HepG2 (cell line): ENCODE data around the gene GSAP. TPM values are rescaled to one million over a fixed set of nuclear protein-coding genes. Genes with fewer than 3 reads are reported as not detected.

Source experiments
- AHR ChIP-seq: IDR thresholded peaks from 2 replicates; pipeline ENCODE4 v1.6.1; 2018; ENCODE audit warnings: missing genetic modification reagents, missing compliant biosample characterization
- E2F5 ChIP-seq: sonication (generic); formaldehyde crosslinking; conservative IDR thresholded peaks from 2 replicates; pipeline ENCODE4 v1.4.0; 2020; ENCODE audit warnings: missing genetic modification reagents
- IRF9 ChIP-seq: sonication (generic); formaldehyde crosslinking; IDR thresholded peaks from 2 replicates; pipeline ENCODE4 v1.8.0; 2022; ENCODE audit warnings: missing genetic modification reagents, mild to moderate bottlenecking, borderline replicate concordance
- MLLT10 ChIP-seq: sonication (generic); formaldehyde crosslinking; IDR thresholded peaks from 2 replicates; pipeline ENCODE4 v1.4.0; 2020; ENCODE audit warnings: missing genetic modification reagents
- MTF1 ChIP-seq: sonication (generic); formaldehyde crosslinking; IDR thresholded peaks from 2 replicates; pipeline ENCODE4 v1.5.0; 2020; ENCODE audit warnings: missing genetic modification reagents
- MXD4 ChIP-seq: IDR thresholded peaks from 2 replicates; pipeline ENCODE4 v1.6.1; 2016; ENCODE audit warnings: mild to moderate bottlenecking, missing biosample characterization, missing genetic modification reagents
- NR2F6 ChIP-seq, 2 experiments: IDR thresholded peaks; 2 replicates each; pipeline ENCODE4 v1.6.1; 2016; ENCODE audit warnings: antibody characterized with exemption in 1 of 2, mild to moderate bottlenecking in 1 of 2
- PRDM10 ChIP-seq: sonication (generic); formaldehyde crosslinking; IDR thresholded peaks from 2 replicates; pipeline ENCODE4 v1.4.0; 2020; ENCODE audit warnings: low read depth, missing genetic modification reagents
- SNAI1 ChIP-seq: sonication (generic); formaldehyde crosslinking; IDR thresholded peaks from 2 replicates; pipeline ENCODE4 v1.5.0; 2020; ENCODE audit warnings: mild to moderate bottlenecking, missing genetic modification reagents, borderline replicate concordance
- TFDP2 ChIP-seq: sonication (generic); formaldehyde crosslinking; IDR thresholded peaks from 2 replicates; pipeline ENCODE4 v1.4.0; 2020; ENCODE audit warnings: missing genetic modification reagents
- TFE3 ChIP-seq: IDR thresholded peaks from 2 replicates; pipeline ENCODE4 v1.6.1; 2016
- ZMAT5 ChIP-seq: sonication (generic); formaldehyde crosslinking; IDR thresholded peaks from 2 replicates; pipeline ENCODE4 v1.5.0; 2020; ENCODE audit warnings: mild to moderate bottlenecking, low read depth, missing genetic modification reagents, borderline replicate concordance
- ZNF160 ChIP-seq: sonication (generic); formaldehyde crosslinking; IDR thresholded peaks from 2 replicates; pipeline ENCODE4 v1.8.0; 2022; ENCODE audit warnings: mild to moderate bottlenecking, inconsistent platforms, missing genetic modification reagents
- ZNF20 ChIP-seq: sonication (generic); formaldehyde crosslinking; IDR thresholded peaks from 2 replicates; pipeline ENCODE4 v1.4.0; 2020; ENCODE audit warnings: mild to moderate bottlenecking, moderate library complexity, missing genetic modification reagents
- ZNF512B ChIP-seq: sonication (generic); formaldehyde crosslinking; IDR thresholded peaks from 2 replicates; pipeline ENCODE4 v1.5.1; 2020; ENCODE audit warnings: missing genetic modification reagents, mild to moderate bottlenecking, borderline replicate concordance
- ZNF629 ChIP-seq: sonication (generic); formaldehyde crosslinking; conservative IDR thresholded peaks from 2 replicates; pipeline ENCODE4 v1.5.0; 2020; ENCODE audit warnings: missing genetic modification reagents
- polyA plus RNA-seq, 8 experiments: library from polyadenylated mRNA; depleted of rRNA in 3 of 8; stranded (reverse) in 7 of 8; unstranded in 1 of 8; fragments of >200 nt; fragmentation: Illumina TruSeq in 4 of 8; extraction: Trizol in 4 of 8; gene quantifications; 2 replicates each; pipeline versions ENCODE4 v1.2.1 to v1.2.3, GENCODE V29; 2011 to 2016; ENCODE audit warnings: low read depth in 4 of 8, missing spikeins in 1 of 8, mixed read lengths in 1 of 8; ENCODE audit not compliant: insufficient read depth in 1 of 8
- total RNA-seq, 5 experiments: library from RNA; depleted of rRNA; stranded (reverse); fragments of >200 nt; fragmentation: Illumina TruSeq; extraction: Trizol; gene quantifications; 2 replicates each; pipeline ENCODE4 v1.2.3, GENCODE V29; 2016; ENCODE audit warnings: low read depth in 1 of 5

GSAP gene
- total and polyA plus RNA-seq, 2 of the 13 experiments (the other 11 are each of a cell fraction or from before 2014, with no cell fraction given): 34.6 to 40.6 TPM

GRCh38 chr7:77415823-77416620 is at the start of gene GSAP (continued):
- TF ChIP-seq IRF9 (CRISPR knock-in tag) (0 out of 2 replicates have a peak, but pooled peaks have one; percentile 16), ZMAT5 (CRISPR knock-in tag) (no peak), MLLT10 (CRISPR knock-in tag) (0 out of 2 replicates have a peak, but pooled peaks have one; percentile 24), TFE3 (no peak), ZNF20 (no peak), ZNF629 (no peak), MTF1 (CRISPR knock-in tag) (no peak), MXD4 (CRISPR knock-in tag) (no peak), AHR (CRISPR knock-in tag) (no peak), ZNF512B (CRISPR knock-in tag) (0 out of 2 replicates have a peak, but pooled peaks have one; percentile 60), ZNF160 (CRISPR knock-in tag) (no peak), SNAI1 (CRISPR knock-in tag) (no peak), NR2F6 (IDR thresholded peaks at IDR 0.05) (no peak), NR2F6 (CRISPR knock-in tag; IDR thresholded peaks at IDR 0.05) (no peak; the same call in 1 of the 2 replicates), TFDP2 (no peak), E2F5 (CRISPR knock-in tag) (peak; percentile 22; the same call in 1 of the 2 replicates), PRDM10 (CRISPR knock-in tag) (no peak)
